ENCODE measurements around the gene TYMP. TPM values are rescaled to one million over a fixed set of nuclear protein-coding genes. Genes with fewer than 3 reads are reported as not detected.
"Not testable (repeated sequence)": the region's sequence is repeated elsewhere in the genome, so short reads cannot be mapped to it uniquely, and the experiment has no call there.

Gene TYMP
- total RNA-seq, 4 donors from 2014 or later: 18.5 to 55.1 (median 39.3) TPM

DNA sequence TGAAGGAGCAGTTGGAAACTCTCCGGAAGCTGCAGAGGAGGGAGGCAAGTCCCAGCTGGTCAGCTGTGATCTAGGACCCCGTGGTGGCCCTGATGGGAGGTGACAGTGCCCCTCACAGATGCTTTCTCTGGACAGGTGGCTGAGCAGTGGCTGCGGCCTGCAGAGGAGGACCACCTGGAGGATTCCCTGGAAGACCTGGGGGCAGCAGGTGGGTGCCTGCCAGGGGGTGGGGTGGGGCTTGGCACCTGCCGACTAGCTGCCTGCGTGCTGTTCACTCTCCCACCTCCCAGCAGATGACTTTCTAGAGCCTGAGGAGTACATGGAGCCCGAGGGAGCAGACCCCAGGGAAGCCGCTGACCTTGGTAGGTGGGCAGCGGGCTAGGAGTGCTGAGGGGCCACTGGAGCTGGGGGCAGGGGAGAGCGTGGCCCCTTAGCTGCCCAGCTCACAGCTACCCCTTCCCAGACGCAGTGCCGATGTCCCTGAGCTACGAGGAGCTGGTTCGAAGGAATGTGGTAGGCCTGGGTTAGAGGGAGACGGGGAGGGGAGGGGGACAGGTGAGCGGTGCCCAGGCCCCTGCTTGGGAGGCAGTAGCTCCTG is 7.5 kb downstream of the TYMP start:
- Histone ChIP-seq H3K4me1 (peaks cover 0 to 35% (median 20%) of the 10 kb centered on the region in 3 donors), H3K4me3 (no peak overlapping the region), H3K27me3 (no peaks in the 10 kb centered on the region), H3K27ac (no peak overlapping the region), H3K36me3 (peaks cover 0 to 70% of the 10 kb centered on the region in 2 donors), H3K9me3 (no peaks in the 10 kb centered on the region)
- no peak for ATAC-seq
- TF ChIP-seq POLR2AphosphoS5 (IDR thresholded peaks at IDR 0.05): no peak
- no peak for TF ChIP-seq POLR2A (IDR thresholded peaks at IDR 0.05)
- no peak for TF ChIP-seq EP300 (IDR thresholded peaks at IDR 0.05)
- TF ChIP-seq, protein P1, sequence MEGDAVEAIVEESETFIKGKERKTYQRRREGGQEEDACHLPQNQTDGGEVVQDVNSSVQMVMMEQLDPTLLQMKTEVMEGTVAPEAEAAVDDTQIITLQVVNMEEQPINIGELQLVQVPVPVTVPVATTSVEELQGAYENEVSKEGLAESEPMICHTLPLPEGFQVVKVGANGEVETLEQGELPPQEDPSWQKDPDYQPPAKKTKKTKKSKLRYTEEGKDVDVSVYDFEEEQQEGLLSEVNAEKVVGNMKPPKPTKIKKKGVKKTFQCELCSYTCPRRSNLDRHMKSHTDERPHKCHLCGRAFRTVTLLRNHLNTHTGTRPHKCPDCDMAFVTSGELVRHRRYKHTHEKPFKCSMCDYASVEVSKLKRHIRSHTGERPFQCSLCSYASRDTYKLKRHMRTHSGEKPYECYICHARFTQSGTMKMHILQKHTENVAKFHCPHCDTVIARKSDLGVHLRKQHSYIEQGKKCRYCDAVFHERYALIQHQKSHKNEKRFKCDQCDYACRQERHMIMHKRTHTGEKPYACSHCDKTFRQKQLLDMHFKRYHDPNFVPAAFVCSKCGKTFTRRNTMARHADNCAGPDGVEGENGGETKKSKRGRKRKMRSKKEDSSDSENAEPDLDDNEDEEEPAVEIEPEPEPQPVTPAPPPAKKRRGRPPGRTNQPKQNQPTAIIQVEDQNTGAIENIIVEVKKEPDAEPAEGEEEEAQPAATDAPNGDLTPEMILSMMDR (IDR thresholded peaks at IDR 0.05): no peak
- 86% methylated on average over 1 of the region's 15 CpGs; no CpG with 5 or more reads in 1 of the 2 donors for WGBS, 2 donors (ENCODE audit: low coverage in 1 of 2)

DNA sequence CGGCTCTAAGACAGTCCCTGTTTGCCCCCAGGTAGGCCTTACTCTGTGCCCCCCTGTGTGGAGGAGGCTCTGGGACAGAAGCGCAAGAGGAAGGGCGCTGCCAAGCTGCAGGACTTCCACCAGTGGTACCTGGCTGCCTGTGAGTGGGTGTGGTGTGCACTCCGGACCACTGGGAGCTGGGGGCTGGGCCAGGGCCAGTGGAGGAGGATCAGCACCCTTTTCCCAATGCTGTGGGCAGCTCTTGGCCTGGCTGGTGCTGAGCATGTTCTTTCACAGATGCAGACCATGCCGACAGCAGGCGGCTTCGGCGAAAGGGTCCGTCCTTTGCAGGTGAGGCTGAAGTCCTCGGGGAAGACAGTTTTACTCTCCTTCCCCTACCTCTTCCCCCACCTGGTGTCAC is 8.1 kb downstream of the TYMP start:
- Histone ChIP-seq H3K27ac (no peak overlapping the region), H3K36me3 (peaks cover 0 to 76% of the 10 kb centered on the region in 2 donors), H3K9me3 (no peaks in the 10 kb centered on the region), H3K27me3 (no peaks in the 10 kb centered on the region), H3K4me3 (no peak overlapping the region), H3K4me1 (peaks cover 0 to 29% (median 15%) of the 10 kb centered on the region in 3 donors)
- ATAC-seq: no peak
- WGBS, 2 donors (ENCODE audit: low coverage in 1 of 2): no CpG with 5 or more reads among the region's 10 CpGs
- TF ChIP-seq POLR2AphosphoS5 (IDR thresholded peaks at IDR 0.05): no peak
- no peak for TF ChIP-seq POLR2A (IDR thresholded peaks at IDR 0.05)
- no peak for TF ChIP-seq EP300 (IDR thresholded peaks at IDR 0.05)
- TF ChIP-seq, protein P1 (IDR thresholded peaks at IDR 0.05): no peak

DNA sequence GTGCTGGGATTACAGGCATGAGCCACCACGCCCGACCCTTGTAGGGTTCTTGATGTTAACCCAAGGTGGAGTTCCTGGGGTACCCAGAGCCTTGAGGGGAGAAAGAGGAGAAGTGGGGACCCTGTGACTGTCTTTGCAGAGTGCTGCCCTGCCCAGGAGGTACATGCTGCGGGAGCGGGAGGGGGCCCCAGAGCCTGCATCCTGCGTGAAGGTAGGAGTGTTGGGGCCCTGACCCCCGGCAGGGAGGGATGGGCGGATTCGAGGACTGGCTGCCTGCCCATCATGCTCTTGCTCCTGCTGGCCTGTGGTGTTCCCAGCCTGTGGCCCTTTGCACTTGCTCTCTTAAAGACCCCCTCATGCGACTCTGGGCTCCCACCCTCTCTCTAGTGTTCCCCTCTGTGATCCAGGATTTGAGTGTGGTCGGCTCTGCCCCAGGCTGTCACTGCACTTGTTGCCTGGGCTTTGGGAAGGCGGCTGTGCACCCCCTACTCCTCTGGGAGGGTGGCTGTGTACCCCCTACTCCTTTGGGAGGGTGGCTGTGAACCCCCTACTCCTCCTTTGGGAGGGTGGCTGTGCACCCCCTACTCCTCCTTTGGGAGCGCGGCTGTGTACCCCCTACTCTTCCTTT is 8.9 kb downstream of the TYMP start:
- H3K27me3 ChIP-seq: no peaks in the 10 kb centered on the region
- H3K4me1 ChIP-seq: peaks cover 0 to 21% (median 9%) of the 10 kb centered on the region in 3 donors
- TF ChIP-seq EP300 (IDR thresholded peaks at IDR 0.05) (no peak), POLR2A (IDR thresholded peaks at IDR 0.05) (no peak), POLR2AphosphoS5 (IDR thresholded peaks at IDR 0.05) (no peak)
- TF ChIP-seq, protein P1 (IDR thresholded peaks at IDR 0.05): no peak
- WGBS, 2 donors (ENCODE audit: low coverage in 1 of 2): 96% methylated on average over 4 of the region's 13 CpGs; no CpG with 5 or more reads in 1 of the 2 donors
- no peak for ATAC-seq
- no peaks in the 10 kb centered on the region for H3K9me3 ChIP-seq
- peaks cover 0 to 83% of the 10 kb centered on the region in 2 donors for H3K36me3 ChIP-seq
- H3K27ac ChIP-seq: no peak overlapping the region
- H3K4me3 ChIP-seq: no peak overlapping the region

DNA sequence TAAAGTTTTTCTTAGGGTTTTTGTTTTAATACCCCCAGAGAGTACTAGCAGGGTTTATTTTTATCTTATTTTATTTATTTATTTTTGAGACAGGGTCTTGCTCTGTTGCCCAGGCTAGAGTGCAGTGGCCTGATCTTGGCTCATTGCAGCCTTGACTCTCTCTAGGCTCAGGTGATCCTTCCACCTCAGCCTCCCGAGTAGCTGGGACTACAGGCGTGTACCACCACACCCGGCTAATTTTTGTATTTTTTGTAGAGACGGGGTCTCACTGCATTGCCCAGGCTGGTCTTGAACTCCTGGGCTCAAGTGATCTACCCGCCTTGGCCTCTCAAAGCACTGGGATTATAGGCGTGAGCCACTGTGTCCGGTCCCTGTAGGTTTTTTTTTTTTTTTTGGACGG is 9.6 kb downstream of the TYMP start:
- H3K4me3 ChIP-seq, H3K27me3 ChIP-seq, H3K9me3 ChIP-seq, H3K27ac ChIP-seq, ATAC-seq: not testable (repeated sequence)
- Histone ChIP-seq H3K36me3 (peaks cover 0 to 87% of the 10 kb centered on the region in 2 donors), H3K4me1 (peaks cover 0 to 18% (median 9%) of the 10 kb centered on the region in 3 donors)
- WGBS, 2 donors (ENCODE audit: low coverage in 1 of 2): 87 to 90% methylated on average over 3 to 7 of the region's 8 CpGs

DNA sequence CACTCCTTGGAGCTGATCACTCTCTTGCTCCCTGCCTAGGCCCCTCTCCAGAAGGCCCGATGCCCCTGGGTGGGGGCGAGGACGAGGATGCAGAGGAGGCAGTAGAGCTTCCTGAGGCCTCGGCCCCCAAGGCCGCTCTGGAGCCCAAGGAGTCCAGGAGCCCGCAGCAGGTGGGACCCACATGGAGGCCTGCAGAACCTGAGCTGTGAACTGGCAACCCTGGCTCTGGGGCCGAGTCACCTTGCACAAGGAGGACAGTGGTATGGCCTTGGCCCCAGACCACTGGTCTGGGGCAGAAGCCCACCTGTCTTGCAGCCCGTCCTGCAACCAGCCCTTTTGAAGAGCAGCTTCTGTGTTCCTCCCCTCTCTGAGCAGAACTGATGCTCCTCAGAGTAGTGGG is 10.7 kb downstream of the TYMP start:
- Histone ChIP-seq H3K9me3 (no peaks in the 10 kb centered on the region), H3K27ac (no peak overlapping the region), H3K4me3 (no peak overlapping the region), H3K27me3 (no peaks in the 10 kb centered on the region), H3K4me1 (peaks cover 0 to 8% (median 2%) of the 10 kb centered on the region in 3 donors), H3K36me3 (peaks cover 0 to 92% of the 10 kb centered on the region in 2 donors)
- TF ChIP-seq POLR2AphosphoS5 (IDR thresholded peaks at IDR 0.05) (no peak), EP300 (IDR thresholded peaks at IDR 0.05) (no peak), POLR2A (IDR thresholded peaks at IDR 0.05) (no peak)
- TF ChIP-seq, protein P1 (IDR thresholded peaks at IDR 0.05): no peak
- no peak for ATAC-seq
- no CpG with 5 or more reads among the region's 8 CpGs for WGBS, 2 donors (ENCODE audit: low coverage in 1 of 2)
